GM12801 (cell line): ENCODE results near the gene CMTM6.

Source experiments
- TF ChIP-seq, protein P1 (sequence below): IDR thresholded peaks from one replicate; pipeline ENCODE4 v1.5.1; 2011; ENCODE audit warnings: control low read depth; ENCODE audit not compliant: insufficient read length; ENCODE audit errors: extremely low read depth

CMTM6 gene

DNA sequence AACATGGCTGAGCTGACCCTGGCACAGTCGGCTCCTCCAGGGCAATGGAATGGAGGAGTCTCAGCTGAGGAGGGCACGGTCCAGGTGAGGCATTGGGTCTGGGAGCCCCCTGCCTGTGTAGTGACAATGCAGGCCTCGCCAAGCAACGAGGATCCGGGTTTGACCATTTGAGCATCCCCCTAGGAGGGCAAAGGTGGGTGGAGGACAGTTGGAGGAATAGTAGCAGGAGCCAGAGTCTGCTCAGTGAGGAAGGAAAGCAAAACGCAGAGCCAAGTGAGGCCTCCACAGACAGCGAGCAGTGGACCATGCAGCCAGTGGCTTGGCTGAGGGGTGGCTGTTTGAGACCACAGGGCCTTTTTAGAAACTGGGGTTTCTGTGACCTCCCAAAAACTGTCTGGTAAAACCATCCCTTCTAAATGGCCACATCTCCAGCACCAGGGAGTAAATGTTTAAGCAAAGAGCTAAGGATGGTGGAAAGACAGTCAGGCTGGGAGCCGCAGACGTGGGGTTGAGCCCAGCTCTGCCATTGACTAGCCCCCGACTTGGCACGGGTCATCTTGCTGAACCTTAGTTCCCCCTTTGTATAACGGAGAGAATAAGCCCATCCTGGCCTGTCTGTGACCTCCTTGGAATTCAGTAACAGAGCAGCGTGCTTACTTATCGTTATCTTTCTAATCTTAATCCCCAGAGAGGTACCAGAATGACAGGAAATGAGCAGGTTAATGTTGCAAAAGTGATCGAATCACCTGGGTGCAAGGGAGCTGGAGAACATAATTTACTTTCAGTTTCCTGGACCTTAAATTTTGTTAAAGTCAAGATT lies 46.8 kb downstream of the CMTM6 start:
- TF ChIP-seq, protein P1, sequence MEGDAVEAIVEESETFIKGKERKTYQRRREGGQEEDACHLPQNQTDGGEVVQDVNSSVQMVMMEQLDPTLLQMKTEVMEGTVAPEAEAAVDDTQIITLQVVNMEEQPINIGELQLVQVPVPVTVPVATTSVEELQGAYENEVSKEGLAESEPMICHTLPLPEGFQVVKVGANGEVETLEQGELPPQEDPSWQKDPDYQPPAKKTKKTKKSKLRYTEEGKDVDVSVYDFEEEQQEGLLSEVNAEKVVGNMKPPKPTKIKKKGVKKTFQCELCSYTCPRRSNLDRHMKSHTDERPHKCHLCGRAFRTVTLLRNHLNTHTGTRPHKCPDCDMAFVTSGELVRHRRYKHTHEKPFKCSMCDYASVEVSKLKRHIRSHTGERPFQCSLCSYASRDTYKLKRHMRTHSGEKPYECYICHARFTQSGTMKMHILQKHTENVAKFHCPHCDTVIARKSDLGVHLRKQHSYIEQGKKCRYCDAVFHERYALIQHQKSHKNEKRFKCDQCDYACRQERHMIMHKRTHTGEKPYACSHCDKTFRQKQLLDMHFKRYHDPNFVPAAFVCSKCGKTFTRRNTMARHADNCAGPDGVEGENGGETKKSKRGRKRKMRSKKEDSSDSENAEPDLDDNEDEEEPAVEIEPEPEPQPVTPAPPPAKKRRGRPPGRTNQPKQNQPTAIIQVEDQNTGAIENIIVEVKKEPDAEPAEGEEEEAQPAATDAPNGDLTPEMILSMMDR = no peak

DNA sequence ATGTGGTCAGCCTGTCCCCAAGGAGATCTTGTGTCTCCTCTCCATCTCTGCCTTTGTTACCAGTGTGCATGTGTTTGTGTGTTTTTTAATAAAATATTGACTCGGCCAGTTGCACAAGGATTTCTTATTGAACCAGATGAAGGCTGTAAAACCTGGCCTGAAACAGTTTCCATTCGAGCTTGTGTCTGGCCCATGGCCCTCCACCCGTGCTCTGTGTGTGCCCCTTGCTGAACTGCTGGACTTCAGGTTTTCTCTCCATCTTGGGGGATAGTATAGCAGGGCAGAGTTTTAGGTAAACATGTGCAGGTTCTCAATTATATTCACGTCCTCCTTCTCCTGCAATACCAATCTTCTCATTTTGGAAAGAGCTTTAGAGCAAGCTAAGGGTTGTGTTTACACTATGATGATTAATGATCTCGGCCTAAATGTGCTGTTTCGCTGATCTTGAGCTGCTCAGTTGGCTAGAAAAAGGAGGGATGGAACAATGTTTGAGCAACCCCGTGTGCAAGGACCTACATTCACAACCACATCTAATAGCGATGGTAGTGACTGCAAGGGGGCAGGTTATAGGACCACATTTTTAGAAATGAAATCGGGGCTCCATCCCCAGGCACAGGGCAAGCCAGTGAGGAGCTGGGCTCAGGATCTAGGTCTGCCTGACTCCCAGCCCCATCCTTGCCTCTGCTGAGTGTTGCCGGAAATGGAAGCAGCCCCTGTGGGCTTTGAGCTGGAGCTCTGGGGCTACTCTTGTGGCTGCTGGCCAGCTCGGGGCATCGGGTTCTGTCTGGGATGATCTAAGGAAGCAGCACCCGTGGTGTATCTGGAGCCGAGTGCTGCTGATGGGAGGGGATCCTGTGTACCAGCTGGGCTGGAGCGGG lies 47.7 kb downstream of the CMTM6 start:
- TF ChIP-seq, protein P1 = no peak

DNA sequence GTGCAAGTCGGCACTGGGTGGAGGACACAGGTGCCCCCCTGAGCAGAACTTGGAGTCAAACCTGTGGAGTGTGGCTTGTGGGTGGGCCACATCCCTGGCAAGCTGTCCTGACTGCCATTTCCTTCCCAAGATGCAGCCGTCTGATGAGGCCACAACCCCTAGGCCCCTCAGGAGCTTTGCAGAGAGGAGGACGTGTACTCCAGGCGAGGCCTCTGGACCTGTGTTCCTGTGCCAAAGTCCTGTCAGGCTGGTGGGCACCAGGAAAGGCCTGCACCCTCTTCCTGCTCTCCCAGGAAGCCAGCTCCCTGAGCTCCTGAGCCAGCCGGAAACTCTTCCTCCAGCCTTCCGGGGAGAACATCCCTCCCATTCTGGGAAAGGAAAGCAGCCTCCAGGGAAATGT lies 48.5 kb downstream of the CMTM6 start:
- TF ChIP-seq, protein P1 = no peak

DNA sequence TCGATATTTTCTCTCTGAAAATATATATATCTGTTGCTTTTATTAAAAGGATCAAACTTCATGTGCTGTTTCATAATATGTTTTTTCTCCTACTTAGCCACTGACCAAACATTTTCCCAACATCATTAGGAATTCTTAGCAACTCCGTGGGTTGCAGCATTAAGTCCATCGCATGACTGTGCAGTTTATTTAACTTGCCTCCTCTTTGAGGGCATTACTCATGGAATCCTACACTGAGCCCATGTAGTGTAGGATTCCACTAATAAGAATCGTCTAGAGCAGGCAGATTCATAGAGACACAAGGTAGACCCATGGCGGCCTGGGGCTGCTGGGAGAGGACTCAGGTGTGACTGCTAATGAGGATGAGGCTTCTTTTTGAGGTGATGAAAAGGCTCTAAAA lies 49.3 kb downstream of the CMTM6 start:
- TF ChIP-seq, protein P1 = no peak

DNA sequence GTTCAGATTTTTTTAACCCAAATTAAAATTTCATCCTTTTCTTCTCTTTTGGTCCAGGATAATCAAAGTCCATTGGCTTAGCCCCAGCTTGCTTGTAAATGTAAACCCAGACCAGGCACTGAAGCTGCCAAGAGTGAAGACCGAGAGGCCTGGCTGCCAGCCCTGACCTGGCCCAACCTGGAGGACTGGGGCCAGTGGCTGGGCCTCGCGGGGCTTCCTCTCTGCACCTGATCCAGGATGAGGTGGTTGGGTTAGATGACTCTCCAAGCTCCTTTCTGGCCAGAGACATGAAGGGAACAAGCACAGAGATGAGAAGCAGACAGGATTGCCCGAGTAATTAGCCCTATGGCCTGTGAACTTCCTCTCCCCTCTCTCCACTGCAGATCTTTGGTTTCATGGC lies 50.6 kb downstream of the CMTM6 start:
- TF ChIP-seq, protein P1 = no peak

DNA sequence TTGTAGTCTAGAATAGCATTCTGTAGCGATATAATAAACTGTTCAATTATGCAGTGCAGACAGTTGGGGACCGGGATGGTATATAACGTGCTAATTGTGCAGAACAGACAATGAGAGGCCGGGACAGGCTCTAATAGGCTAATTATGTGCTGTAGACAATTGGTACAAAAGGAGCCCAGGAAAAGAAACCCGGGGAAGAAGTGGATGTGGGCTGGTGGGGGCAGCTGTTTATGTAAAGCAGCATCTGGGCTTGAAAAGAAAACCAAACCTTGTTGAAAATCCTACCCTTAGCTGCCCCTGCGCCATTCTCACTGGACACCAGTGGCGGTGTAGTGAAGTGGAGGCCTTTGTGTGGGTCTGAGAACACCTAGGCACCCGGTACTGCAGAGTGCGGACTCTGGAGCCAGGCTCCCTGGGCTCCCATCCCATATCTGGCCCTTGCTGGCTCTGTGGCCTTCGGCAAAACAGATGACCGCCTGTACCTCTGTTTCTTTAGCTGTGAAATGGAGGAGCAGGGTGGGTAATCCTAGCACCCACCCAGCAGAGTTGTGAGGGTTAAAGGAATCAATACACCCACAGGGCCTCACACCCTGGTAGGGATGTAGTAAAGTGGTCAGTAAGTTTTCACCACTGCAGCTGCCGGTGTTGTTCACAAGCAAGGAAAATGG lies 51.5 kb downstream of the CMTM6 start:
- TF ChIP-seq, protein P1 = no peak

DNA sequence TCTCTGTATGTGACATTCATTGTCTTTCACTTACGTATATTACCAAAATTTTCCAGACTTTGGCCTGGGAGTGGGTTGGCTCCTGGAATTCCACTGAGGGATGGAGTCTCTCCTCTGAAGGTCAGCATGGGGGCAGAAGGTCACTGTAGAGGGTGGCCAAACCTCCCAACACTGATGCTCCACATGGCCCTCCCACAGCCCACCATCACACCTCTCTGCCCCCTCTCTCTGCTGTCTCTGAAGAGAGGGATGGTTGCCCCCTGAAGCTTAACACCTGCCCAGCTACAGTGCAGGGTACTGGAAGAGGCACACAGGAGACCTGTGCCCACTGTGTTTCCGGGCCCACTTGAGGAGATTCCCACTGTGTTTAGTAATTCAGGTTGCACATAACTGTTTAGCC lies 52.2 kb downstream of the CMTM6 start:
- TF ChIP-seq, protein P1 = no peak
